Smooth muscle cell (in vitro differentiated cells): ENCODE results near the gene STMND1. TPM values are rescaled to one million over a fixed set of nuclear protein-coding genes. Genes with fewer than 3 reads are reported as not detected.

ENCODE experiments used
- DNase-seq: peaks from one replicate; lab custom pipeline; 2025; ENCODE audit not compliant: unreplicated experiment; lab: John Stamatoyannopoulos, UW
- H2AFZ ChIP-seq: fragments of 200-600 bp; sonication (generic); 2 replicates; pipeline ENCODE4 v1.6.0; 2016; ENCODE audit warnings: antibody characterized with exemption, low read depth, mild to moderate bottlenecking
- H3F3A ChIP-seq: fragments of 200-600 bp; sonication (generic); 2 replicates; pipeline ENCODE4 v1.6.0; 2017; ENCODE audit warnings: antibody characterized with exemption, low read depth
- H3K27ac ChIP-seq: fragments of 200-600 bp; sonication (generic); 2 replicates; pipeline ENCODE4 v1.5.1; 2016; ENCODE audit warnings: low read depth, mild to moderate bottlenecking
- H3K27me3 ChIP-seq: fragments of 200-600 bp; sonication (generic); 2 replicates; pipeline ENCODE4 v1.6.1; 2016; ENCODE audit warnings: low read depth, mild to moderate bottlenecking
- H3K36me3 ChIP-seq: fragments of 200-600 bp; sonication (generic); 2 replicates; pipeline ENCODE4 v1.5.1; 2016; ENCODE audit warnings: low read depth
- H3K4me1 ChIP-seq: fragments of 200-600 bp; sonication (generic); 2 replicates; pipeline ENCODE4 v1.5.1; 2016; ENCODE audit warnings: low read depth
- H3K4me2 ChIP-seq: fragments of 200-600 bp; sonication (generic); 2 replicates; pipeline ENCODE4 v1.6.0; 2016; ENCODE audit warnings: mild to moderate bottlenecking
- H3K4me3 ChIP-seq: fragments of 200-600 bp; sonication (generic); 2 replicates; pipeline ENCODE4 v1.5.1; 2016; ENCODE audit warnings: mild to moderate bottlenecking
- H3K79me2 ChIP-seq: fragments of 200-600 bp; sonication (generic); 2 replicates; pipeline ENCODE4 v1.6.0; 2016; ENCODE audit warnings: low read depth, mild to moderate bottlenecking
- H3K9ac ChIP-seq: fragments of 200-600 bp; sonication (generic); 2 replicates; pipeline ENCODE4 v1.6.0; 2016; ENCODE audit warnings: low read depth
- H3K9me3 ChIP-seq: fragments of 200-600 bp; sonication (generic); replicated peaks from 2 replicates; pipeline ENCODE4 v1.5.1; 2016; ENCODE audit warnings: low read depth
- H4K20me1 ChIP-seq: fragments of 200-600 bp; sonication (generic); 2 replicates; pipeline ENCODE4 v1.6.0; 2016; ENCODE audit warnings: low read depth
- WGBS: methylation state at CpG from one replicate; pipeline ENCODE4 v1.1.7; 2016; ENCODE audit warnings: low lambda C conversion rate; 5-methylcytosine and 5-hydroxymethylcytosine counted together
- polyA plus RNA-seq: library from polyadenylated mRNA; unstranded; fragments of >200 nt; fragmentation: Nextera tagmentation; extraction: Ambion mirVana; gene quantifications from 2 replicates; pipeline ENCODE4 v1.2.1, GENCODE V29; 2016
- total RNA-seq: library from RNA; depleted of rRNA; stranded (reverse); fragments of >200 nt; gene quantifications from 2 replicates; pipeline ENCODE4 v1.2.3, GENCODE V29; 2014
- TF ChIP-seq, protein P1 (sequence below): fragments of 200-600 bp; sonication (generic); IDR thresholded peaks from 2 replicates; pipeline ENCODE4 v1.5.1; 2017; ENCODE audit warnings: borderline replicate concordance, mild to moderate bottlenecking, antibody characterized with exemption; ENCODE audit not compliant: insufficient read depth, poor library complexity, severe bottlenecking

Gene STMND1
- total and polyA plus RNA-seq, 2 experiments from 2014 or later = not detected

DNA sequence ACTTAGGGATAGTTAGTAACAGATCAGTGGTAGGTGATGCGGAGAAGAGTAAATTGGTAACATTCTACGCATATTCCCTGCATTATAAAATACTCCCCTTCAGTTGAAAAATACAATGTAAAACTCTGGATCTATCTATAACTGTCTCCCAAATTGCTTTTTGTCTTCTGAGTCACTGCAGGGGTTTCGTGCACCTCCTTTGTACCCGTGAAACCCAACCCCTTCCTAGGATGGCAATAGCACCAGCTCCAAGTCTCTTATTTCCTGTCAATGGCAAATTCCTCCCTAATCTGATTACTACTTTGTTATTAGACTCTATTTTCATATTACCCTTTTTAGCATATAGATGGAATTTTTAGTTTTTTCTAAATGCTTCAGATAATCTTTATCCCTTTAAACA lies 20.6 kb upstream of the STMND1 start:
- no peak overlapping the region for H2AFZ ChIP-seq
- no peaks in the 10 kb centered on the region for H4K20me1 ChIP-seq
- no peaks in the 10 kb centered on the region for H3K36me3 ChIP-seq
- TF ChIP-seq, protein P1, sequence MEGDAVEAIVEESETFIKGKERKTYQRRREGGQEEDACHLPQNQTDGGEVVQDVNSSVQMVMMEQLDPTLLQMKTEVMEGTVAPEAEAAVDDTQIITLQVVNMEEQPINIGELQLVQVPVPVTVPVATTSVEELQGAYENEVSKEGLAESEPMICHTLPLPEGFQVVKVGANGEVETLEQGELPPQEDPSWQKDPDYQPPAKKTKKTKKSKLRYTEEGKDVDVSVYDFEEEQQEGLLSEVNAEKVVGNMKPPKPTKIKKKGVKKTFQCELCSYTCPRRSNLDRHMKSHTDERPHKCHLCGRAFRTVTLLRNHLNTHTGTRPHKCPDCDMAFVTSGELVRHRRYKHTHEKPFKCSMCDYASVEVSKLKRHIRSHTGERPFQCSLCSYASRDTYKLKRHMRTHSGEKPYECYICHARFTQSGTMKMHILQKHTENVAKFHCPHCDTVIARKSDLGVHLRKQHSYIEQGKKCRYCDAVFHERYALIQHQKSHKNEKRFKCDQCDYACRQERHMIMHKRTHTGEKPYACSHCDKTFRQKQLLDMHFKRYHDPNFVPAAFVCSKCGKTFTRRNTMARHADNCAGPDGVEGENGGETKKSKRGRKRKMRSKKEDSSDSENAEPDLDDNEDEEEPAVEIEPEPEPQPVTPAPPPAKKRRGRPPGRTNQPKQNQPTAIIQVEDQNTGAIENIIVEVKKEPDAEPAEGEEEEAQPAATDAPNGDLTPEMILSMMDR = no peak
- no peak overlapping the region for H3K27ac ChIP-seq
- H3K9me3 ChIP-seq = no peaks in the 10 kb centered on the region
- H3K9ac ChIP-seq = no peak overlapping the region
- no peaks in the 10 kb centered on the region for H3K27me3 ChIP-seq
- no peak for DNase-seq
- no peaks in the 10 kb centered on the region for H3K79me2 ChIP-seq
- no peak overlapping the region for H3K4me3 ChIP-seq
- H3F3A ChIP-seq = peaks cover 6% of the 10 kb centered on the region
- peaks cover 10% of the 10 kb centered on the region for H3K4me1 ChIP-seq
- peak overlapping the region; percentile 58 for H3K4me2 ChIP-seq
- 74% methylated on average over 4 of the region's 4 CpGs for WGBS

GRCh38 chr6:17081860-17082508 lies 19.9 kb upstream of the STMND1 start:
- Histone ChIP-seq H3K4me1 (peaks cover 10% of the 10 kb centered on the region), H3K4me2 (peak overlapping the region; percentile 58)
- WGBS = 66% methylated on average over 5 of the region's 5 CpGs

GRCh38 chr6:17083397-17083796 lies 18.5 kb upstream of the STMND1 start:
- WGBS = 91% methylated on average over 3 of the region's 3 CpGs
- no peak for DNase-seq

More at GRCh38 chr6:17081860-17082508, 19.9 kb upstream of the STMND1 start:
- H3K9ac ChIP-seq = no peak overlapping the region
- TF ChIP-seq, protein P1 = no peak
- H3K27me3 ChIP-seq = no peaks in the 10 kb centered on the region
- H3K27ac ChIP-seq = no peak overlapping the region
- H3K79me2 ChIP-seq = no peaks in the 10 kb centered on the region
- DNase-seq = no peak
- H2AFZ ChIP-seq = peak overlapping the region; percentile 13
- peaks cover 6% of the 10 kb centered on the region for H3F3A ChIP-seq
- no peaks in the 10 kb centered on the region for H3K36me3 ChIP-seq
- H3K9me3 ChIP-seq = no peaks in the 10 kb centered on the region
- H3K4me3 ChIP-seq = no peak overlapping the region
- H4K20me1 ChIP-seq = no peaks in the 10 kb centered on the region

More at GRCh38 chr6:17083397-17083796, 18.5 kb upstream of the STMND1 start:
- H3K4me1 ChIP-seq = peaks cover 10% of the 10 kb centered on the region
- no peak overlapping the region for H3K4me3 ChIP-seq
- peaks cover 6% of the 10 kb centered on the region for H3F3A ChIP-seq
- no peak overlapping the region for H3K9ac ChIP-seq
- no peaks in the 10 kb centered on the region for H3K79me2 ChIP-seq
- H3K9me3 ChIP-seq = no peaks in the 10 kb centered on the region
- TF ChIP-seq, protein P1 = no peak
- H2AFZ ChIP-seq = no peak overlapping the region
- H3K27ac ChIP-seq = no peak overlapping the region
- no peaks in the 10 kb centered on the region for H4K20me1 ChIP-seq
- no peaks in the 10 kb centered on the region for H3K36me3 ChIP-seq
- H3K27me3 ChIP-seq = no peaks in the 10 kb centered on the region
- H3K4me2 ChIP-seq = no peak overlapping the region
